Body of pancreas (tissue), 4 donors: ENCODE measurements around the gene LRRC75A. TPM values are rescaled to one million over a fixed set of nuclear protein-coding genes. Genes with fewer than 3 reads are reported as not detected.
"Not testable (repeated sequence)": the region's sequence is repeated elsewhere in the genome, so short reads cannot be mapped to it uniquely, and the experiment has no call there.

Experiments used
- ATAC-seq: fragments of 150-250 bp; one replicate; pipeline ENCODE4 v1.9.1; 2016
- DNase-seq, 4 donors: peaks; one replicate each; pipeline ENCODE4 v3.0.0-alpha.2; 2019
- H3K27ac ChIP-seq, 4 donors: fragments of 200-600 bp; sonication (generic); 1 replicate in 3 of 4; 2 replicates in 1 of 4; pipeline versions ENCODE4 v1.5.1 to v1.6.1; 2016 to 2019; ENCODE audit warnings: mild to moderate bottlenecking in 1 of 4, mixed read lengths in 1 of 4, moderate library complexity in 1 of 4
- H3K27me3 ChIP-seq, 2 donors: fragments of 200-600 bp; sonication (generic); one replicate each; pipeline ENCODE4 v1.6.0; 2016; ENCODE audit warnings: mild to moderate bottlenecking in 1 of 2
- H3K36me3 ChIP-seq, 2 donors: fragments of 200-600 bp; sonication (generic); replicated peaks in 1 of 2; 2 replicates each; pipeline ENCODE4 v1.5.1; 2016; ENCODE audit warnings: low read depth in 2 of 2; ENCODE audit not compliant: insufficient read depth in 1 of 2
- H3K4me1 ChIP-seq: fragments of 200-600 bp; sonication (generic); one replicate; pipeline ENCODE4 v1.6.0; 2016
- H3K4me3 ChIP-seq, 2 donors: fragments of 200-600 bp; sonication (generic); 1 replicate in 1 of 2; 2 replicates in 1 of 2; pipeline ENCODE4 v1.5.1; 2016 to 2019
- H3K9me3 ChIP-seq, 3 donors: fragments of 200-600 bp; sonication (generic); 1 replicate in 2 of 3; 2 replicates in 1 of 3; pipeline ENCODE4 v1.5.1; 2016
- CTCF ChIP-seq, 7 experiments: fragments of 450-650 bp in 4 of 7; fragments of 200-600 bp in 3 of 7; sonication (generic) in 3 of 7; IDR thresholded peaks; one replicate each; pipeline ENCODE4 v1.5.1; 2016 to 2019; ENCODE audit warnings: antibody characterized with exemption in 7 of 7
- POLR2A ChIP-seq, 3 donors: fragments of 450-650 bp; IDR thresholded peaks; one replicate each; pipeline ENCODE4 v1.6.1; 2016; ENCODE audit warnings: antibody characterized with exemption in 3 of 3, mild to moderate bottlenecking in 2 of 3
- WGBS, 2 donors: methylation state at CpG; one replicate each; pipeline ENCODE4 v1.1.5; 2017; 5-methylcytosine and 5-hydroxymethylcytosine counted together
- intact Hi-C: fragments of 100-400 bp; cut with DNase I; formaldehyde crosslinking; loops from one replicate; pipeline ENCODE4 v1.15.1; 2023
- small RNA-seq: library from RNA; depleted of rRNA; stranded (forward); fragments of <200 nt; gene quantifications from one replicate; pipeline ENCODE3, GENCODE V24; 2016
- total RNA-seq, 2 donors: library from RNA; depleted of rRNA; stranded (reverse); fragments of >200 nt; gene quantifications; one replicate each; pipeline ENCODE4 v1.1.0, GENCODE V29; 2016

Gene LRRC75A
- total RNA-seq, 2 donors from 2014 or later, result 4.9 to 7.6 TPM

GRCh38 chr17:16398270-16399267, 93.4 kb downstream of the LRRC75A start:
- 47 to 57% methylated on average over 8 to 9 of the region's 9 CpGs for WGBS, 2 donors

GRCh38 chr17:16396693-16397092, 95.3 kb downstream of the LRRC75A start:
- WGBS, 2 donors, result 88 to 93% methylated on average over 2 of the region's 2 CpGs
- not testable (repeated sequence) for ATAC-seq, DNase-seq, H3K27me3 ChIP-seq, H3K36me3 ChIP-seq, H3K4me3 ChIP-seq, H3K9me3 ChIP-seq, H3K27ac ChIP-seq
- intact Hi-C loops, result loop anchor here (10.0 kb wide), 1 partner anchor 48 kb away; no protein-coding TSS in a partner anchor
- peaks cover 29% of the 10 kb centered on the region for H3K4me1 ChIP-seq

More at GRCh38 chr17:16398270-16399267, 93.4 kb downstream of the LRRC75A start:
- DNase-seq (peak in 2 of 4 donors; percentile 15 to 38), ATAC-seq (peak; percentile 24)
- TF ChIP-seq CTCF (IDR thresholded peaks at IDR 0.05) (no peak), POLR2A (IDR thresholded peaks at IDR 0.05) (no peak)
- no peak overlapping the region for H3K4me3 ChIP-seq
- H3K36me3 ChIP-seq, result no peaks in the 10 kb centered on the region
- H3K27me3 ChIP-seq, result no peaks in the 10 kb centered on the region
- peaks cover 29% of the 10 kb centered on the region for H3K4me1 ChIP-seq
- no peaks in the 10 kb centered on the region for H3K9me3 ChIP-seq
- intact Hi-C loops, result loop anchor here (10.0 kb wide), 1 partner anchor 46 kb away; no protein-coding TSS in a partner anchor
- H3K27ac ChIP-seq, result peak overlapping the region in 3 of 4 donors; percentile 0 to 15 (median 10)

GRCh38 chr17:16395887-16396286, 96.1 kb downstream of the LRRC75A start:
- H3K4me1 ChIP-seq, result peaks cover 26% of the 10 kb centered on the region
- H3K9me3 ChIP-seq, DNase-seq, ATAC-seq, H3K4me3 ChIP-seq, H3K27ac ChIP-seq, H3K36me3 ChIP-seq, H3K27me3 ChIP-seq: not testable (repeated sequence)
- intact Hi-C loops, result loop anchor here (10.0 kb wide), 1 partner anchor 49 kb away; no protein-coding TSS in a partner anchor
- WGBS, 2 donors, result 79 to 81% methylated on average over 4 of the region's 4 CpGs

DNA sequence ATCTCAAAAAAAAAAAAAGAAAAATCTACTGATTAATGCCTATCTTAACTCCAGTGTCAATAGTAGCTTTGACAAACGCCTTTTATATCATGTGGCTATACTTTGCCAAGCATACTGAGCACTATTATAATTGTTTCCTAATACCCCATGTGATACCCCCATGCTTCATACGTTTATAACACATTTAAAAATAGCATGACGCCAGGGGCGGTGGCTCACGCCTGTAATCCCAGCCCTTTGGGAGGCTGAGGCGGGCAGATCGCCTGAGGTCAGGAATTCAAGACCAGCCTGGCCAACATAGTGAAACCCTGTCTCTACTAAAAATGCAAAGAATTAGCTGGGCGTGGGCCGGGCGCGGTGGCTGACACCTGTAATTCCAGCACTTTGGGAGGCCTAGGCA, 99.5 kb downstream of the LRRC75A start:
- intact Hi-C loops, result loop anchor here (10.0 kb wide), 1 partner anchor 52 kb away; no protein-coding TSS in a partner anchor
- not testable (repeated sequence) for H3K27me3 ChIP-seq, H3K27ac ChIP-seq, ATAC-seq, H3K4me3 ChIP-seq, H3K9me3 ChIP-seq, H3K36me3 ChIP-seq, H3K4me1 ChIP-seq, DNase-seq
- WGBS, 2 donors, result 83 to 84% methylated on average over 8 to 11 of the region's 11 CpGs

Small RNA genes lying within 50 kb of the gene (small RNA-seq; reads per million reads assigned to genes)
- gene SNORD49A (not detected), gene SNORD65 (not detected)

Other genes starting within 250 kb of the LRRC75A start
- 10 to 100 TPM; 13.7 to 77.8 TPM for gene CENPV, start 138.7 kb downstream of the LRRC75A start, total RNA-seq
- 100 to 1,000 TPM; 450 to 486 TPM for gene UBB, start 111.1 kb downstream of the LRRC75A start, total RNA-seq
- 10 to 100 TPM in 1 of 2 donors, 1 to 10 TPM in 1; 4.7 to 30.7 TPM for gene TRPV2, start 76.6 kb downstream of the LRRC75A start, total RNA-seq
- 1 to 10 TPM; 4.4 to 7.6 TPM for gene ZNF287, start 77.0 kb upstream of the LRRC75A start, total RNA-seq
- under 1 TPM in 1 of 2 donors, not detected in 1; 0.52 TPM for gene ZNF624, start 161.7 kb upstream of the LRRC75A start, total RNA-seq
- gene CCDC144A, start 198.0 kb upstream of the LRRC75A start, total RNA-seq, result 1 to 10 TPM; 4.0 to 8.6 TPM